Measurements from ENCODE around the gene CYP4Z1. TPM values are rescaled to one million over a fixed set of nuclear protein-coding genes. Genes with fewer than 3 reads are reported as not detected.
A peak's percentile ranks its signal among the peaks of the same experiment; 100 is the strongest.

The CYP4Z1 gene, protein sequence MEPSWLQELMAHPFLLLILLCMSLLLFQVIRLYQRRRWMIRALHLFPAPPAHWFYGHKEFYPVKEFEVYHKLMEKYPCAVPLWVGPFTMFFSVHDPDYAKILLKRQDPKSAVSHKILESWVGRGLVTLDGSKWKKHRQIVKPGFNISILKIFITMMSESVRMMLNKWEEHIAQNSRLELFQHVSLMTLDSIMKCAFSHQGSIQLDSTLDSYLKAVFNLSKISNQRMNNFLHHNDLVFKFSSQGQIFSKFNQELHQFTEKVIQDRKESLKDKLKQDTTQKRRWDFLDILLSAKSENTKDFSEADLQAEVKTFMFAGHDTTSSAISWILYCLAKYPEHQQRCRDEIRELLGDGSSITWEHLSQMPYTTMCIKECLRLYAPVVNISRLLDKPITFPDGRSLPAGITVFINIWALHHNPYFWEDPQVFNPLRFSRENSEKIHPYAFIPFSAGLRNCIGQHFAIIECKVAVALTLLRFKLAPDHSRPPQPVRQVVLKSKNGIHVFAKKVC
- not detected in 2 replicates for total RNA-seq (2016; rRNA removed; fragmentation: Illumina TruSeq; extraction: Trizol)
- not detected in 2 replicates for total RNA-seq (2016; cell fraction: cytosol; rRNA removed; fragmentation: Illumina TruSeq; extraction: Trizol; ENCODE audit: low read depth)
- total RNA-seq (2016; cell fraction: insoluble cytoplasmic fraction; rRNA removed; fragmentation: Illumina TruSeq; extraction: Trizol) = not detected in 2 replicates
- not detected in 2 replicates for total RNA-seq (2016; cell fraction: membrane; rRNA removed; fragmentation: Illumina TruSeq; extraction: Trizol)
- total RNA-seq (2016; cell fraction: nucleus; rRNA removed; fragmentation: Illumina TruSeq; extraction: Trizol) = not detected in 2 replicates
- polyA plus RNA-seq (2011; rRNA removed) = not detected in 2 replicates
- polyA plus RNA-seq (2011; cell fraction: cytosol; rRNA removed) = not detected in 2 replicates
- not detected in 2 replicates for polyA plus RNA-seq (2011; cell fraction: nucleus; rRNA removed)
- not detected in 2 replicates for polyA plus RNA-seq (2012)
- polyA plus RNA-seq (2016; cell fraction: cytosol; fragmentation: Illumina TruSeq; extraction: Trizol; ENCODE audit: low read depth) = not detected in 2 replicates
- not detected in 2 replicates for polyA plus RNA-seq (2016; cell fraction: insoluble cytoplasmic fraction; fragmentation: Illumina TruSeq; extraction: Trizol; ENCODE audit: low read depth)
- polyA plus RNA-seq (2016; cell fraction: membrane; fragmentation: Illumina TruSeq; extraction: Trizol; ENCODE audit: low read depth) = not detected in 2 replicates
- not detected in 2 replicates for polyA plus RNA-seq (2016; cell fraction: nucleus; fragmentation: Illumina TruSeq; extraction: Trizol; ENCODE audit: insufficient read depth, low read depth)
- not detected in 2 replicates for polyA minus RNA-seq (2011; rRNA and poly(A)+ RNA removed; ENCODE audit: low replicate concordance)
- not detected in 2 replicates for polyA minus RNA-seq (2011; cell fraction: cytosol; rRNA and poly(A)+ RNA removed)
- polyA minus RNA-seq (2011; cell fraction: nucleus; rRNA and poly(A)+ RNA removed) = not detected in 2 replicates
- Bru-seq, nascent RNA = percentile 2 among the genes with signal in this experiment
- BruChase-seq, experiment 1, labeled RNA remaining after a 6-hour chase = percentile 3 among the genes with signal in this experiment
- BruChase-seq, experiment 2, labeled RNA remaining after a 2-hour chase = percentile 2 among the genes with signal in this experiment
- long read RNA-seq, experiment 1 = 0 reads
- long read RNA-seq, experiment 2 = 0 reads

GRCh38 chr1:47067097-47067594 is at the start of gene CYP4Z1:
TSS of gene CYP4Z1 (plus strand) at chr1:47067231. CDS start at chr1:47067491, 260 bp downstream.
- ChIA-PET CTCF (ENCODE audit: low intra/inter-chr PET ratio, low total read pairs) (no interaction called here), POLR2A (no interaction called here)
- Histone ChIP-seq H3K9me3 (ENCODE audit: low read length) (no peaks in the 10 kb centered on the region), H3K27ac (ENCODE audit: extremely low read length, insufficient read depth, low read length) (no peak within 1 kb of the TSS), H4K20me1 (ENCODE audit: insufficient read depth, low read length) (no peaks in the 10 kb centered on the region), H2AFZ (ENCODE audit: low read length) (no peak within 1 kb of the TSS), H3K4me2 (ENCODE audit: low read depth, low read length) (no peak within 1 kb of the TSS), H3K4me1 (ENCODE audit: insufficient read depth, low read length) (no peaks in the 10 kb centered on the region), H3K4me3 (replicated peaks in 1 of 3; ENCODE audit: insufficient read depth in 1 of 3, low read depth in 2 of 3, low read length in 3 of 3) (no peak within 1 kb of the TSS), H3K36me3 (replicated peaks in 1 of 2; ENCODE audit: control insufficient read depth in 1 of 2, insufficient read depth in 2 of 2, low read length in 2 of 2) (no peaks in the 10 kb centered on the region), H3K27me3 (ENCODE audit: control insufficient read depth in 1 of 2, insufficient read depth in 2 of 2, low read length in 2 of 2) (no peaks in the 10 kb centered on the region), H3K79me2 (ENCODE audit: insufficient read depth, low read length) (no peaks in the 10 kb centered on the region), H3K9ac (ENCODE audit: insufficient read depth, low read depth, low read length) (no peak within 1 kb of the TSS)
- DNase-seq (ENCODE audit: low spot score) = no peak
- no peak for ATAC-seq
- no TSS peak for BruUV-seq (replicated peaks)
- no peak for FAIRE-seq
- intact Hi-C loops (cut with micrococcal nuclease; ENCODE audit: unreplicated experiment) = no loop called here
- in situ Hi-C loops (cut with HindIII; ENCODE audit: extremely low pct_ligation_motif_present, low pct_unique_long_range_greater_than_20kb) = no loop called here
- no peak for TF ChIP-seq KMT2A (CRISPR knock-in tag; IDR thresholded peaks at IDR 0.05)
- no peak for TF ChIP-seq HNF4G (IDR thresholded peaks at IDR 0.05; ENCODE audit: borderline replicate concordance, low read depth, low read length)
- no peak for TF ChIP-seq HNF4G (CRISPR knock-in tag; IDR thresholded peaks at IDR 0.05; ENCODE audit: borderline replicate concordance, low read depth)
- no peak for TF ChIP-seq FOXP1 (IDR thresholded peaks at IDR 0.05)
- no peak for TF ChIP-seq FOXP1 (CRISPR knock-in tag; IDR thresholded peaks at IDR 0.05)

Measured in HepG2 (cell line).